ENCODE measurements around the gene RUSF1. TPM values are rescaled to one million over a fixed set of nuclear protein-coding genes. Genes with fewer than 3 reads are reported as not detected.

The RUSF1 gene
- total RNA-seq, 1 experiment from 2014 or later: 59.3 TPM

- H3K27me3 ChIP-seq (ENCODE audit: insufficient read depth, low read length): no peaks in the 10 kb centered on the region
- ChIA-PET POLR2A (interaction anchor here (0.7 to 2.1 kb wide), 8 partner anchors 7 to 414 kb away, joined by 4 to 12 read pairs (median 6); partner anchors contain the start of genes FUS, KAT8, RUSF1 and ZNF267), CTCF (interaction anchor here (1.0 to 3.4 kb wide), 11 partner anchors 8 to 506 kb away, joined by 3 to 32 read pairs (median 9); partner anchors contain the start of gene HSD3B7), RAD21 (ENCODE audit: low non-redundant PET in 1 of 2, low total read pairs in 2 of 2, uncharacterized antibody in 2 of 2, unreplicated experiment in 2 of 2) (interaction anchor here in 1 of 2 experiments (0.6 to 1.1 kb wide), 2 partner anchors 341 to 505 kb away, joined by 3 to 4 read pairs; no protein-coding TSS in a partner anchor)
- H4K20me1 ChIP-seq (ENCODE audit: insufficient read depth): no peaks in the 10 kb centered on the region
- intact Hi-C loops (cut with micrococcal nuclease): loop anchor here (2.0 to 10.0 kb wide), 5 partner anchors 238 to 410 kb away; partner anchors contain the start of genes PRSS8, PYDC1, TRIM72 and ZNF646
- no peaks in the 10 kb centered on the region for H3K9me3 ChIP-seq (ENCODE audit: control insufficient read depth in 1 of 2, insufficient read depth in 1 of 2, low read depth in 1 of 2, low read length in 2 of 2)
- DNase-seq (ENCODE audit: low read depth, low spot score): peak; percentile 97
- H2AFZ ChIP-seq (ENCODE audit: low read depth, low read length, poor library complexity, severe bottlenecking): no peak within 1 kb of the TSS
- peak within 1 kb of the TSS; percentile 70 to 90 for H3K4me3 ChIP-seq (replicated peaks in 1 of 2; ENCODE audit: low read depth in 1 of 2, low read length in 2 of 2)
- H3K9ac ChIP-seq (ENCODE audit: low read length): peak within 1 kb of the TSS; percentile 86
- peaks cover 36% of the 10 kb centered on the region for H3K79me2 ChIP-seq (ENCODE audit: insufficient read depth, low read length)
- ATAC-seq: peak; percentile 84
- no peaks in the 10 kb centered on the region for H3K36me3 ChIP-seq (ENCODE audit: control insufficient read depth in 1 of 2, insufficient read depth in 2 of 2, low read length in 2 of 2)
- peak within 1 kb of the TSS; percentile 97 for H3K27ac ChIP-seq (ENCODE audit: low read depth, low read length)
- H3K4me1 ChIP-seq (ENCODE audit: control insufficient read depth in 1 of 2, insufficient read depth in 2 of 2, low read length in 2 of 2): peaks cover 5 to 45% of the 10 kb centered on the region in 2 experiments; a peak in 3 of 4 replicates
- TF ChIP-seq POLR2AphosphoS5 (IDR thresholded peaks at IDR 0.05; ENCODE audit: low read depth, low read length) (peak; percentile 79), MAX (IDR thresholded peaks at IDR 0.05) (peak; percentile 97), POLR2A (IDR thresholded peaks at IDR 0.05; ENCODE audit: borderline replicate concordance, extremely low read depth, insufficient read depth, insufficient read length) (peak; percentile 29), CBX3 (IDR thresholded peaks at IDR 0.05; ENCODE audit: low read depth) (0 out of 2 replicates have a peak, but pooled peaks have one; percentile 13), ELF1 (IDR thresholded peaks at IDR 0.05; ENCODE audit: borderline replicate concordance, low read depth) (peak; percentile 99), RAD21 (IDR thresholded peaks at IDR 0.05; ENCODE audit: low read depth) (peak; percentile 35; the same call in 1 of the 2 replicates), ZBTB33 (IDR thresholded peaks at IDR 0.05; ENCODE audit: extremely low read depth, insufficient replicate concordance, low read length) (no peak), ZFX (IDR thresholded peaks at IDR 0.05) (peak; percentile 63), SP1 (IDR thresholded peaks at IDR 0.05; ENCODE audit: low read depth) (peak; percentile 68), FOSL1 (IDR thresholded peaks at IDR 0.05; ENCODE audit: low read depth) (no peak), CTCF (IDR thresholded peaks at IDR 0.05 in 2 of 3, conservative IDR thresholded peaks at IDR 0.05 in 1 of 3; ENCODE audit: borderline replicate concordance in 1 of 3, insufficient read depth in 1 of 3, low read depth in 2 of 3, low read length in 2 of 3) (peak; percentile 36 to 66 (median 55); a peak in 4 of 6 replicates), YY1 (IDR thresholded peaks at IDR 0.05; ENCODE audit: extremely low read depth, insufficient replicate concordance, low read depth, low read length) (peak; percentile 93), SIN3A (IDR thresholded peaks at IDR 0.05; ENCODE audit: low read depth) (peak; percentile 66), TCF7L2 (IDR thresholded peaks at IDR 0.05; ENCODE audit: borderline replicate concordance, extremely low read depth, insufficient read depth, insufficient read length) (peak; percentile 55), ZNF274 (IDR thresholded peaks at IDR 0.05; ENCODE audit: low read depth, low read length) (no peak)
- no peaks in the 10 kb centered on the region for H3K9me2 ChIP-seq (ENCODE audit: insufficient read depth)
- TSS peak; percentile 59 for BruUV-seq (replicated peaks)
- peak within 1 kb of the TSS; percentile 84 for H3K4me2 ChIP-seq (ENCODE audit: low read length)
These were observed 49.1 kb downstream of the RUSF1 start, which contains the start of gene ARMC5 for GRCh38 chr16:31458844-31459686. Gene ARMC5, plus strand, starts transcription at chr16:31459501. Its CDS starts 24 bp downstream, at chr16:31459525.

Data from HCT116 (cell line).